ENCODE data around the gene PUM1.

GRCh38 chr1:30975217-30975616 lies 90.3 kb downstream of the PUM1 start:
- TF ChIP-seq EZH2 (IDR thresholded peaks at IDR 0.05; ENCODE audit: borderline replicate concordance) (no peak), CTCF (IDR thresholded peaks at IDR 0.05; ENCODE audit: poor library complexity) (no peak), EZH2phosphoT487 (IDR thresholded peaks at IDR 0.05; ENCODE audit: low read depth, severe bottlenecking, unreplicated experiment) (no peak)
